NCI-H1092 (cell line): Measurements from ENCODE around the gene NHS.

Experiments used
- DNase-seq: peaks from one replicate; lab custom pipeline; 2025; lab: John Stamatoyannopoulos, UW

NHS gene

GRCh38 chrX:17588303-17588702 is 213.3 kb downstream of the NHS start:
- DNase-seq: no peak

GRCh38 chrX:17590892-17591740 is 216.1 kb downstream of the NHS start:
- DNase-seq: peak; percentile 65

GRCh38 chrX:17591741-17592110 is 216.7 kb downstream of the NHS start:
- no peak for DNase-seq

- no peak for DNase-seq
Observed at GRCh38 chrX:17592117-17592516, 217.1 kb downstream of the NHS start.

GRCh38 chrX:17594693-17595092 is 219.7 kb downstream of the NHS start:
- DNase-seq: no peak

GRCh38 chrX:17595456-17596035 is 220.5 kb downstream of the NHS start:
- no peak for DNase-seq

- DNase-seq: no peak
Observed at GRCh38 chrX:17596061-17596460, 221.1 kb downstream of the NHS start.

GRCh38 chrX:17596546-17597205 is 221.7 kb downstream of the NHS start:
- DNase-seq: no peak

- DNase-seq: no peak
Observed at GRCh38 chrX:17597327-17597726, 222.3 kb downstream of the NHS start.

GRCh38 chrX:17597836-17598439 is 222.9 kb downstream of the NHS start:
- DNase-seq: peak; percentile 78

- no peak for DNase-seq
Observed at GRCh38 chrX:17601441-17602200, 226.6 kb downstream of the NHS start.

GRCh38 chrX:17602245-17602644 is 227.2 kb downstream of the NHS start:
- no peak for DNase-seq

- DNase-seq: no peak
Observed at GRCh38 chrX:17603196-17603595, 228.2 kb downstream of the NHS start.

GRCh38 chrX:17605676-17606075 is 230.7 kb downstream of the NHS start:
- no peak for DNase-seq

- DNase-seq: no peak
Observed at GRCh38 chrX:17606231-17606630, 231.2 kb downstream of the NHS start.

GRCh38 chrX:17608888-17609287 is 233.9 kb downstream of the NHS start:
- DNase-seq: peak; percentile 78

GRCh38 chrX:17610788-17611187 is 235.8 kb downstream of the NHS start:
- no peak for DNase-seq

- DNase-seq: no peak
Observed at GRCh38 chrX:17613979-17614588, 239.1 kb downstream of the NHS start.

- peak; percentile 89 for DNase-seq
Observed at GRCh38 chrX:17616936-17617335, 241.9 kb downstream of the NHS start.

GRCh38 chrX:17617806-17618205 is 242.8 kb downstream of the NHS start:
- no peak for DNase-seq

GRCh38 chrX:17621566-17622270 is 246.7 kb downstream of the NHS start:
- DNase-seq: peak; percentile 16
